GM12878 (cell line): ENCODE data around the gene FAP. TPM values are rescaled to one million over a fixed set of nuclear protein-coding genes. Genes with fewer than 3 reads are reported as not detected.

Source experiments
- ATAC-seq: fragments of 200-7000 bp; cut with Tn5 transposase; 3 replicates; pipeline ENCODE4 v1.9.1; 2020; ENCODE audit warnings: mild to moderate bottlenecking, moderate library complexity
- BruUV-seq: library from RNA; stranded (reverse); fragments of 400-500 nt; replicated peaks from 2 replicates; lab custom pipeline; 2021; lab: Mats Ljungman, UMichigan
- CTCF ChIA-PET: fragments of 300-600 bp; sonication (Branson Sonifier 250); formaldehyde crosslinking; extraction: SDS; loops from one replicate; lab custom pipeline; 2021; ENCODE audit warnings: inconsistent platforms; lab: Yijun Ruan, JAX
- POLR2A ChIA-PET: fragments of 350-600 bp; formaldehyde crosslinking; extraction: SDS; loops from one replicate; lab custom pipeline; 2021; ENCODE audit warnings: inconsistent platforms; lab: Charles Lee
- RAD21 ChIA-PET: fragments of 300-600 bp; sonication (Branson Sonifier 250); formaldehyde crosslinking; loops from one replicate; lab custom pipeline; 2023; ENCODE audit warnings: antibody characterized with exemption; ENCODE audit not compliant: unreplicated experiment; lab: Charles Lee
- SMC1A ChIA-PET: fragments of 300-600 bp; sonication (Branson Sonifier 250); formaldehyde crosslinking; loops from one replicate; lab custom pipeline; 2023; ENCODE audit not compliant: unreplicated experiment, uncharacterized antibody; lab: Charles Lee
- DNase-seq: peaks from one replicate; pipeline ENCODE4 v3.0.0-alpha.2; 2011; ENCODE audit warnings: low read depth, low spot score
- FAIRE-seq: peaks from 3 replicates; lab custom pipeline; 2011; peaks lifted over from hg19 to GRCh38; lab: Jason Lieb, UNC
- H2AFZ ChIP-seq: 2 replicates; pipeline ENCODE4 v1.6.0; 2011; ENCODE audit warnings: low read depth, low read length, control low read depth; ENCODE audit not compliant: control insufficient read depth
- H3K27ac ChIP-seq: 2 replicates; pipeline ENCODE4 v1.5.1; 2011; ENCODE audit warnings: control low read depth; ENCODE audit not compliant: control insufficient read depth, insufficient read depth
- H3K27me3 ChIP-seq, 2 experiments: replicated peaks in 1 of 2; 2 replicates each; pipeline versions ENCODE4 v1.6.0 to v1.6.1; 2011; ENCODE audit warnings: low read length in 1 of 2; ENCODE audit not compliant: control insufficient read depth in 2 of 2, insufficient read depth in 2 of 2
- H3K36me3 ChIP-seq, 2 experiments: 2 replicates each; pipeline ENCODE4 v1.5.1; 2011; ENCODE audit warnings: low read length in 1 of 2; ENCODE audit not compliant: control insufficient read depth in 2 of 2, insufficient read depth in 2 of 2
- H3K4me1 ChIP-seq: 2 replicates; pipeline ENCODE4 v1.6.1; 2011; ENCODE audit warnings: mild to moderate bottlenecking, low read length, moderate library complexity, mixed read lengths; ENCODE audit not compliant: control insufficient read depth, insufficient read depth
- H3K4me2 ChIP-seq: 2 replicates; pipeline ENCODE4 v1.6.0; 2011; ENCODE audit warnings: control low read depth; ENCODE audit not compliant: control insufficient read depth, insufficient read depth
- H3K4me3 ChIP-seq: fragments of 200-600 bp; sonication (generic); 2 replicates; pipeline ENCODE4 v1.5.1; 2016
- H3K79me2 ChIP-seq: 2 replicates; pipeline ENCODE4 v1.6.0; 2011; ENCODE audit warnings: low read length; ENCODE audit not compliant: control insufficient read depth, insufficient read depth
- H3K9ac ChIP-seq: 2 replicates; pipeline ENCODE4 v1.8.0; 2011; ENCODE audit warnings: low read length, control low read depth, mixed read lengths; ENCODE audit not compliant: control insufficient read depth, insufficient read depth
- H3K9me3 ChIP-seq: replicated peaks from 3 replicates; pipeline ENCODE4 v1.5.1; 2011; ENCODE audit warnings: mild to moderate bottlenecking, low read length; ENCODE audit not compliant: control insufficient read depth, insufficient read depth
- H4K20me1 ChIP-seq: 2 replicates; pipeline ENCODE4 v1.6.0; 2011; ENCODE audit not compliant: control insufficient read depth, insufficient read depth
- CBX3 ChIP-seq: fragments of 200-600 bp; sonication (generic); IDR thresholded peaks from 2 replicates; pipeline ENCODE4 v1.6.1; 2016; ENCODE audit warnings: low read depth, borderline replicate concordance
- CHD2 ChIP-seq: IDR thresholded peaks from 2 replicates; pipeline ENCODE4 v1.6.1; 2011; ENCODE audit warnings: low read depth, low read length, improper control_type of control experiment, borderline replicate concordance
- EED ChIP-seq: sonication (generic); IDR thresholded peaks from 2 replicates; pipeline ENCODE4 v1.6.1; 2016; ENCODE audit warnings: antibody characterized with exemption, low read depth
- HDAC2 ChIP-seq: fragments of 200-600 bp; sonication (generic); IDR thresholded peaks from 2 replicates; pipeline ENCODE4 v1.6.1; 2017
- HDAC6 ChIP-seq: fragments of 200-600 bp; sonication (generic); IDR thresholded peaks from one replicate; pipeline ENCODE4 v1.8.0; 2017; ENCODE audit warnings: antibody characterized with exemption; ENCODE audit not compliant: unreplicated experiment
- KLF5 ChIP-seq: fragments of 450-650 bp; IDR thresholded peaks from 2 replicates; pipeline ENCODE4 v1.6.1; 2014; ENCODE audit warnings: mild to moderate bottlenecking; ENCODE audit not compliant: partially characterized antibody
- LARP7 ChIP-seq: fragments of 450-650 bp; IDR thresholded peaks from 2 replicates; pipeline ENCODE4 v1.6.1; 2017; ENCODE audit warnings: mild to moderate bottlenecking
- MEF2B ChIP-seq: fragments of 450-650 bp; IDR thresholded peaks from 2 replicates; pipeline ENCODE4 v1.6.1; 2018; ENCODE audit warnings: mild to moderate bottlenecking, moderate library complexity; ENCODE audit not compliant: partially characterized antibody, poor library complexity, severe bottlenecking
- MTA3 ChIP-seq: IDR thresholded peaks from 2 replicates; pipeline ENCODE4 v1.6.1; 2012; ENCODE audit warnings: low read length, inconsistent platforms, borderline replicate concordance
- NFYA ChIP-seq: IDR thresholded peaks from 2 replicates; pipeline ENCODE4 v1.6.1; 2011; ENCODE audit warnings: low read depth, mild to moderate bottlenecking, low read length, improper control_type of control experiment, borderline replicate concordance
- PML ChIP-seq: IDR thresholded peaks from 2 replicates; pipeline ENCODE4 v1.6.1; 2012; ENCODE audit warnings: low read length, inconsistent platforms
- RELB ChIP-seq: fragments of 450-650 bp; IDR thresholded peaks from 2 replicates; pipeline ENCODE4 v1.6.1; 2017; ENCODE audit warnings: low read depth, mild to moderate bottlenecking, moderate library complexity
- RUNX3 ChIP-seq: IDR thresholded peaks from 2 replicates; pipeline ENCODE4 v1.6.1; 2012; ENCODE audit warnings: low read length, inconsistent platforms
- SP1 ChIP-seq: IDR thresholded peaks from one replicate; pipeline ENCODE4 v1.6.1; 2011; ENCODE audit warnings: low read depth, low read length
- STAT3 ChIP-seq: IDR thresholded peaks from 2 replicates; pipeline ENCODE4 v1.6.1; 2011; ENCODE audit warnings: low read depth, low read length, improper control_type of control experiment
- TCF3 ChIP-seq: IDR thresholded peaks from 2 replicates; pipeline ENCODE4 v1.6.1; 2012; ENCODE audit warnings: low read depth, mild to moderate bottlenecking, low read length, borderline replicate concordance; ENCODE audit not compliant: insufficient read depth
- ZNF274 ChIP-seq: IDR thresholded peaks from one replicate; pipeline ENCODE4 v1.8.0; 2011; ENCODE audit not compliant: insufficient read length, insufficient read depth
- ZNF622 ChIP-seq: fragments of 450-650 bp; IDR thresholded peaks from 2 replicates; pipeline ENCODE4 v1.6.1; 2017; ENCODE audit warnings: mild to moderate bottlenecking, inconsistent platforms
- ZSCAN29 ChIP-seq: fragments of 450-650 bp; IDR thresholded peaks from 2 replicates; pipeline ENCODE4 v1.6.1; 2017; ENCODE audit warnings: mild to moderate bottlenecking, moderate library complexity
- WGBS: methylation state at CpG from one replicate; pipeline ENCODE4 v1.1.6; 2016; ENCODE audit warnings: low lambda C conversion rate; ENCODE audit not compliant: insufficient replicate concordance, insufficient coverage; ENCODE audit errors: missing lambda C conversion rate; 5-methylcytosine and 5-hydroxymethylcytosine counted together
- in situ Hi-C: fragments of 300-500 bp; cut with MboI; formaldehyde crosslinking; loops from 9 replicates; pipeline ENCODE4 v1.14.3; 2018; ENCODE audit warnings: mixed read lengths
- intact Hi-C: fragments of 100-400 bp; cut with micrococcal nuclease; formaldehyde crosslinking; loops from one replicate; pipeline ENCODE4 v1.14.2; 2022; ENCODE audit not compliant: unreplicated experiment
- polyA plus RNA-seq, 11 experiments: library from polyadenylated mRNA; depleted of rRNA in 4 of 11; unstranded in 6 of 11; stranded (reverse) in 5 of 11; fragments of >200 nt; fragmentation: Nextera tagmentation in 4 of 11; fragmentation: Illumina TruSeq in 1 of 11; extraction: Ambion mirVana in 4 of 11; extraction: Trizol in 1 of 11; gene quantifications; 1 replicate in 1 of 11; 2 replicates in 10 of 11; pipeline versions ENCODE4 v1.2.1 to v1.2.3, GENCODE V29; 2011 to 2016; ENCODE audit warnings: inconsistent platforms in 2 of 11, missing spikeins in 2 of 11, low read depth in 1 of 11
- total RNA-seq, 4 experiments: library from RNA; depleted of rRNA in 3 of 4; stranded (reverse); fragments of >200 nt in 3 of 4; fragmentation: Illumina TruSeq in 1 of 4; extraction: Trizol in 1 of 4; gene quantifications; 2 replicates each; pipeline versions ENCODE4 v1.2.1 to v1.2.3, GENCODE V29; 2013 to 2021
- TF ChIP-seq, protein P1 (sequence below): fragments of 450-650 bp; IDR thresholded peaks from 2 replicates; pipeline ENCODE4 v1.6.1; 2017; ENCODE audit warnings: mild to moderate bottlenecking, moderate library complexity

The FAP gene
- total and polyA plus RNA-seq, 10 of the 15 experiments (the other 5 are each of a cell fraction or from before 2014, with no cell fraction given), result 0.16 TPM; not detected in 9

DNA sequence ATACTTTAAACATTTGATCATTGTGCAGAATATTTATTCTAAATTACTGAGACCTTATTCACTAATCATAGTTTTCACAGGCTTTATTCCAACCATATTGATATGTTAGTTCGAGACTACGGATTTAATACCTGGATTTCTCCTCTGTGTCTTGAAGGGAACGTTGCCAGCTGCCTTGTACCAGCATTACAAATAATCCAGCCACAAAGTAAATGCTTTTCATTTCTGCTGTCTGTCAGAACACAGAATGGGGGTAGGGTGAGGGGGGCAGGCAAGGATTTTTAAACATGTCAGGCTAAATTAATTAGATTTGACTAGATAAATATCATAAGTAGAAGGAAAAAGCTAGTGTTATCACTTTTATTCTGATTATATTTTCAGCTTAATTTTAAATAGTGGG is 94.3 kb downstream of the FAP start:
- FAIRE-seq (no peak), DNase-seq (no peak)

More for the DNA sequence above, 94.3 kb downstream of the FAP start:
- no peaks in the 10 kb centered on the region for H3K4me1 ChIP-seq
- ATAC-seq, result no peak
- H2AFZ ChIP-seq, result no peak overlapping the region
- CTCF ChIA-PET, result interaction anchor here (0.9 to 5.7 kb wide), 3 partner anchors 23 to 203 kb away, joined by 3 to 26 read pairs (median 7); no protein-coding TSS in a partner anchor
- H4K20me1 ChIP-seq, result no peaks in the 10 kb centered on the region
- no peak overlapping the region for H3K27ac ChIP-seq
- RAD21 ChIA-PET, result no interaction called here
- no peak overlapping the region for H3K4me3 ChIP-seq
- in situ Hi-C loops (no loop called here), intact Hi-C loops (no loop called here)
- no TSS peak for BruUV-seq
- no peaks in the 10 kb centered on the region for H3K36me3 ChIP-seq
- H3K9ac ChIP-seq, result no peak overlapping the region
- H3K9me3 ChIP-seq, result no peaks in the 10 kb centered on the region
- POLR2A ChIA-PET, result no interaction called here
- H3K27me3 ChIP-seq, result no peaks in the 10 kb centered on the region
- no peak overlapping the region for H3K4me2 ChIP-seq
- WGBS, result 1% methylated on average over 3 of the region's 3 CpGs
- SMC1A ChIA-PET, result interaction anchor here (0.8 to 1.3 kb wide), 3 partner anchors 10 to 152 kb away, joined by 3 to 4 read pairs (median 3); no protein-coding TSS in a partner anchor
- no peaks in the 10 kb centered on the region for H3K79me2 ChIP-seq
- TF ChIP-seq RELB (no peak), HDAC6 (no peak), TCF3 (no peak), CHD2 (no peak), EED (no peak), STAT3 (no peak), HDAC2 (no peak), ZNF274 (no peak), CBX3 (no peak), NFYA (no peak), MEF2B (no peak), ZSCAN29 (no peak), PML (no peak), RUNX3 (no peak), ZNF622 (no peak), MTA3 (no peak), LARP7 (no peak), SP1 (no peak), KLF5 (no peak)
- TF ChIP-seq, protein P1, sequence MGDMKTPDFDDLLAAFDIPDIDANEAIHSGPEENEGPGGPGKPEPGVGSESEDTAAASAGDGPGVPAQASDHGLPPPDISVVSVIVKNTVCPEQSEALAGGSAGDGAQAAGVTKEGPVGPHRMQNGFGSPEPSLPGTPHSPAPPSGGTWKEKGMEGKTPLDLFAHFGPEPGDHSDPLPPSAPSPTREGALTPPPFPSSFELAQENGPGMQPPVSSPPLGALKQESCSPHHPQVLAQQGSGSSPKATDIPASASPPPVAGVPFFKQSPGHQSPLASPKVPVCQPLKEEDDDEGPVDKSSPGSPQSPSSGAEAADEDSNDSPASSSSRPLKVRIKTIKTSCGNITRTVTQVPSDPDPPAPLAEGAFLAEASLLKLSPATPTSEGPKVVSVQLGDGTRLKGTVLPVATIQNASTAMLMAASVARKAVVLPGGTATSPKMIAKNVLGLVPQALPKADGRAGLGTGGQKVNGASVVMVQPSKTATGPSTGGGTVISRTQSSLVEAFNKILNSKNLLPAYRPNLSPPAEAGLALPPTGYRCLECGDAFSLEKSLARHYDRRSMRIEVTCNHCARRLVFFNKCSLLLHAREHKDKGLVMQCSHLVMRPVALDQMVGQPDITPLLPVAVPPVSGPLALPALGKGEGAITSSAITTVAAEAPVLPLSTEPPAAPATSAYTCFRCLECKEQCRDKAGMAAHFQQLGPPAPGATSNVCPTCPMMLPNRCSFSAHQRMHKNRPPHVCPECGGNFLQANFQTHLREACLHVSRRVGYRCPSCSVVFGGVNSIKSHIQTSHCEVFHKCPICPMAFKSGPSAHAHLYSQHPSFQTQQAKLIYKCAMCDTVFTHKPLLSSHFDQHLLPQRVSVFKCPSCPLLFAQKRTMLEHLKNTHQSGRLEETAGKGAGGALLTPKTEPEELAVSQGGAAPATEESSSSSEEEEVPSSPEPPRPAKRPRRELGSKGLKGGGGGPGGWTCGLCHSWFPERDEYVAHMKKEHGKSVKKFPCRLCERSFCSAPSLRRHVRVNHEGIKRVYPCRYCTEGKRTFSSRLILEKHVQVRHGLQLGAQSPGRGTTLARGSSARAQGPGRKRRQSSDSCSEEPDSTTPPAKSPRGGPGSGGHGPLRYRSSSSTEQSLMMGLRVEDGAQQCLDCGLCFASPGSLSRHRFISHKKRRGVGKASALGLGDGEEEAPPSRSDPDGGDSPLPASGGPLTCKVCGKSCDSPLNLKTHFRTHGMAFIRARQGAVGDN, result no peak
- TF ChIP-seq, all 136 proteins: peak for 0
